GM12878 (cell line): ENCODE data around the gene SPATA24. TPM values are rescaled to one million over a fixed set of nuclear protein-coding genes. Genes with fewer than 3 reads are reported as not detected.

Experiments used
- ATF7 ChIP-seq: fragments of 450-650 bp; IDR thresholded peaks from 2 replicates; pipeline ENCODE4 v1.6.1; 2016; ENCODE audit warnings: low read depth, mild to moderate bottlenecking
- EED ChIP-seq: sonication (generic); IDR thresholded peaks from 2 replicates; pipeline ENCODE4 v1.6.1; 2016; ENCODE audit warnings: antibody characterized with exemption, low read depth
- EP300 ChIP-seq, 2 experiments: fragments of 150-350 bp in 1 of 2; IDR thresholded peaks; 2 replicates each; pipeline ENCODE4 v1.6.1; 2011 to 2012; ENCODE audit warnings: low read depth in 2 of 2, low read length in 2 of 2, borderline replicate concordance in 1 of 2, improper control_type of control experiment in 1 of 2, inconsistent platforms in 1 of 2; ENCODE audit not compliant: control insufficient read depth in 1 of 2
- KLF5 ChIP-seq: fragments of 450-650 bp; IDR thresholded peaks from 2 replicates; pipeline ENCODE4 v1.6.1; 2014; ENCODE audit warnings: mild to moderate bottlenecking; ENCODE audit not compliant: partially characterized antibody
- MEF2B ChIP-seq: fragments of 450-650 bp; IDR thresholded peaks from 2 replicates; pipeline ENCODE4 v1.6.1; 2018; ENCODE audit warnings: mild to moderate bottlenecking, moderate library complexity; ENCODE audit not compliant: partially characterized antibody, poor library complexity, severe bottlenecking
- MXI1 ChIP-seq: fragments of 150-350 bp; IDR thresholded peaks from 2 replicates; pipeline ENCODE4 v1.6.1; 2011; ENCODE audit warnings: low read depth, mild to moderate bottlenecking, inconsistent platforms, low read length, improper control_type of control experiment
- NBN ChIP-seq: fragments of 450-650 bp; IDR thresholded peaks from 2 replicates; pipeline ENCODE4 v1.6.1; 2016
- NRF1 ChIP-seq: conservative IDR thresholded peaks from 2 replicates; pipeline ENCODE4 v1.6.1; 2011; ENCODE audit warnings: mild to moderate bottlenecking, low read depth, low read length, improper control_type of control experiment
- PKNOX1 ChIP-seq: fragments of 450-650 bp; IDR thresholded peaks from 2 replicates; pipeline ENCODE4 v1.6.1; 2016; ENCODE audit warnings: mild to moderate bottlenecking
- RCOR1 ChIP-seq: conservative IDR thresholded peaks from 2 replicates; pipeline ENCODE4 v1.6.1; 2012; ENCODE audit warnings: low read depth, low read length, improper control_type of control experiment
- REST ChIP-seq: IDR thresholded peaks from 2 replicates; pipeline ENCODE4 v1.6.1; 2012; ENCODE audit warnings: mild to moderate bottlenecking, low read depth, low read length
- SMAD5 ChIP-seq: IDR thresholded peaks from 2 replicates; pipeline ENCODE4 v1.6.1; 2016; ENCODE audit warnings: antibody characterized with exemption, low read depth
- SREBF1 ChIP-seq: IDR thresholded peaks from 2 replicates; pipeline ENCODE4 v1.6.1; 2012; ENCODE audit warnings: mild to moderate bottlenecking, low read length
- SUPT20H ChIP-seq: IDR thresholded peaks from 2 replicates; pipeline ENCODE4 v1.6.1; 2011; ENCODE audit warnings: low read depth, mild to moderate bottlenecking, low read length, moderate library complexity, borderline replicate concordance; ENCODE audit not compliant: control insufficient read depth
- ZBED1 ChIP-seq: IDR thresholded peaks from 2 replicates; pipeline ENCODE4 v1.6.1; 2016; ENCODE audit warnings: borderline replicate concordance
- ZNF384 ChIP-seq: IDR thresholded peaks from 2 replicates; pipeline ENCODE4 v1.6.1; 2012; ENCODE audit warnings: low read depth, mild to moderate bottlenecking, low read length, improper control_type of control experiment, borderline replicate concordance
- polyA plus RNA-seq, 11 experiments: library from polyadenylated mRNA; depleted of rRNA in 4 of 11; unstranded in 6 of 11; stranded (reverse) in 5 of 11; fragments of >200 nt; fragmentation: Nextera tagmentation in 4 of 11; fragmentation: Illumina TruSeq in 1 of 11; extraction: Ambion mirVana in 4 of 11; extraction: Trizol in 1 of 11; gene quantifications; 1 replicate in 1 of 11; 2 replicates in 10 of 11; pipeline versions ENCODE4 v1.2.1 to v1.2.3, GENCODE V29; 2011 to 2016; ENCODE audit warnings: inconsistent platforms in 2 of 11, missing spikeins in 2 of 11, low read depth in 1 of 11
- total RNA-seq, 4 experiments: library from RNA; depleted of rRNA in 3 of 4; stranded (reverse); fragments of >200 nt in 3 of 4; fragmentation: Illumina TruSeq in 1 of 4; extraction: Trizol in 1 of 4; gene quantifications; 2 replicates each; pipeline versions ENCODE4 v1.2.1 to v1.2.3, GENCODE V29; 2013 to 2021
- TF ChIP-seq, protein P1 (sequence below): IDR thresholded peaks from 2 replicates; pipeline ENCODE4 v1.6.1; 2012; ENCODE audit warnings: low read depth, low read length, improper control_type of control experiment
- TF ChIP-seq, protein P2 (sequence below): IDR thresholded peaks from 2 replicates; pipeline ENCODE4 v1.6.1; 2011; ENCODE audit warnings: borderline replicate concordance, low read depth, mild to moderate bottlenecking, moderate library complexity, low read length; ENCODE audit not compliant: insufficient read depth, poor library complexity, severe bottlenecking
- TF ChIP-seq, protein P3 (sequence below): fragments of 450-650 bp; IDR thresholded peaks from 2 replicates; pipeline ENCODE4 v1.6.1; 2017; ENCODE audit warnings: borderline replicate concordance
- TF ChIP-seq, protein P4 (sequence below): IDR thresholded peaks from 2 replicates; pipeline ENCODE4 v1.6.1; 2011; ENCODE audit warnings: mild to moderate bottlenecking, low read depth, low read length, moderate library complexity; ENCODE audit not compliant: insufficient replicate concordance

The SPATA24 gene
- total and polyA plus RNA-seq, 10 of the 15 experiments (the other 5 are each of a cell fraction or from before 2014, with no cell fraction given), result 4.1 to 9.8 (median 7.3) TPM

DNA sequence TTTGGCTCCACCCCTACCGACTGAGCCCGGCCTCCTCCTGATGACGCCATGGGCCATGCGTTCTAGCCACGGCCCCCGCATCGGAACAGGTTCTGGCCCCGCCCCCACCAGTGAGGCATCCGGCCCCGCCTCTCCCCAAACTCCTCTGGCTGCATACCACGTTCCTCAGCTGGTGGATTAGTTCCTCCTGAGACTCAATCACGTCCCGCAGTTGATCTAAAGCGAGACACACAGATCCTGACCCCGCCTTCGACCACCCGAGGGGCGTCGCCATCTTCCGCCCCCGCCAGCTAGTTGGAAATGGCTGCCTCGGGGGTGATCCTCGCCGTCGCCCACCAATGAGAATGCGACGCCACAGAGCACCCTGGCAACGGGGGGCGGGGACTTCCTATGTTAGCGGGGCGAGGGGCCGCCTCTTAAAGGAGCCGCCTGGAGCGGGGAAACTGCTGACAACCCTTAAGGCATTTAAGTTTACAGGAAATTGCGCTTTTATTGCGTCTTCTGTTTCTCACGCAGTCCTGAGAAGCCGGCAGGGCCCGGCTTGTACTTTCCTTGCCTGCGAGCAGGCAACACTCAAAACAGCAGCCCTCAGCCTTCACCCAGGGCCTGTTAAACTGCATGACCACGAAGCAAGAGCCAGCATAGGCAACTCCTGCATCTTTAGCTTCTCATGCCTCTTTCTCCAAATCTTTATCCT is at the start of gene SPATA24 (continued):
- TF ChIP-seq EP300 (IDR thresholded peaks at IDR 0.05; ENCODE audit: borderline replicate concordance in 1 of 2, control insufficient read depth in 1 of 2, low read depth in 2 of 2, low read length in 2 of 2), result 0 out of 4 replicates have a peak, but pooled peaks of 1 of the 2 experiments have one; percentile 14
- no peak for TF ChIP-seq RCOR1
- no peak for TF ChIP-seq REST
- TF ChIP-seq NRF1, result no peak
- TF ChIP-seq, protein P1, sequence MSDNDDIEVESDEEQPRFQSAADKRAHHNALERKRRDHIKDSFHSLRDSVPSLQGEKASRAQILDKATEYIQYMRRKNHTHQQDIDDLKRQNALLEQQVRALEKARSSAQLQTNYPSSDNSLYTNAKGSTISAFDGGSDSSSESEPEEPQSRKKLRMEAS, result peak; percentile 47; the same call in 1 of the 2 replicates
- peak; percentile 91 for TF ChIP-seq ATF7
- no peak for TF ChIP-seq ZNF384
- peak; percentile 87 for TF ChIP-seq PKNOX1
- no peak for TF ChIP-seq EED
- TF ChIP-seq, protein P2, sequence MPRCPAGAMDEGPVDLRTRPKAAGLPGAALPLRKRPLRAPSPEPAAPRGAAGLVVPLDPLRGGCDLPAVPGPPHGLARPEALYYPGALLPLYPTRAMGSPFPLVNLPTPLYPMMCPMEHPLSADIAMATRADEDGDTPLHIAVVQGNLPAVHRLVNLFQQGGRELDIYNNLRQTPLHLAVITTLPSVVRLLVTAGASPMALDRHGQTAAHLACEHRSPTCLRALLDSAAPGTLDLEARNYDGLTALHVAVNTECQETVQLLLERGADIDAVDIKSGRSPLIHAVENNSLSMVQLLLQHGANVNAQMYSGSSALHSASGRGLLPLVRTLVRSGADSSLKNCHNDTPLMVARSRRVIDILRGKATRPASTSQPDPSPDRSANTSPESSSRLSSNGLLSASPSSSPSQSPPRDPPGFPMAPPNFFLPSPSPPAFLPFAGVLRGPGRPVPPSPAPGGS, result no peak
- peak; percentile 85; the same call in 1 of the 2 replicates for TF ChIP-seq NBN
- TF ChIP-seq ZBED1, result no peak
- TF ChIP-seq SMAD5, result no peak
- TF ChIP-seq MXI1, result peak; percentile 92
- peak; percentile 59 for TF ChIP-seq MEF2B
- no peak for TF ChIP-seq SUPT20H
- TF ChIP-seq KLF5, result no peak
- no peak for TF ChIP-seq SREBF1
- TF ChIP-seq, protein P3, sequence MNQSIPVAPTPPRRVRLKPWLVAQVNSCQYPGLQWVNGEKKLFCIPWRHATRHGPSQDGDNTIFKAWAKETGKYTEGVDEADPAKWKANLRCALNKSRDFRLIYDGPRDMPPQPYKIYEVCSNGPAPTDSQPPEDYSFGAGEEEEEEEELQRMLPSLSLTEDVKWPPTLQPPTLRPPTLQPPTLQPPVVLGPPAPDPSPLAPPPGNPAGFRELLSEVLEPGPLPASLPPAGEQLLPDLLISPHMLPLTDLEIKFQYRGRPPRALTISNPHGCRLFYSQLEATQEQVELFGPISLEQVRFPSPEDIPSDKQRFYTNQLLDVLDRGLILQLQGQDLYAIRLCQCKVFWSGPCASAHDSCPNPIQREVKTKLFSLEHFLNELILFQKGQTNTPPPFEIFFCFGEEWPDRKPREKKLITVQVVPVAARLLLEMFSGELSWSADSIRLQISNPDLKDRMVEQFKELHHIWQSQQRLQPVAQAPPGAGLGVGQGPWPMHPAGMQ, result no peak
- TF ChIP-seq, protein P4, sequence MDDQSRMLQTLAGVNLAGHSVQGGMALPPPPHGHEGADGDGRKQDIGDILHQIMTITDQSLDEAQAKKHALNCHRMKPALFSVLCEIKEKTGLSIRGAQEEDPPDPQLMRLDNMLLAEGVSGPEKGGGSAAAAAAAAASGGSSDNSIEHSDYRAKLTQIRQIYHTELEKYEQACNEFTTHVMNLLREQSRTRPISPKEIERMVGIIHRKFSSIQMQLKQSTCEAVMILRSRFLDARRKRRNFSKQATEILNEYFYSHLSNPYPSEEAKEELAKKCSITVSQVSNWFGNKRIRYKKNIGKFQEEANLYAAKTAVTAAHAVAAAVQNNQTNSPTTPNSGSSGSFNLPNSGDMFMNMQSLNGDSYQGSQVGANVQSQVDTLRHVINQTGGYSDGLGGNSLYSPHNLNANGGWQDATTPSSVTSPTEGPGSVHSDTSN, result peak; percentile 52
